ENCODE data around the gene CLPSL2. TPM values are rescaled to one million over a fixed set of nuclear protein-coding genes. Genes with fewer than 3 reads are reported as not detected.
"Not testable (repeated sequence)": the region's sequence is repeated elsewhere in the genome, so short reads cannot be mapped to it uniquely, and the experiment has no call there.

CLPSL2 gene
- total and polyA plus RNA-seq, 10 donors = not detected

- Histone ChIP-seq H3K36me3 (no peaks in the 10 kb centered on the region), H3K27me3 (replicated peaks in 1 of 7) (no peaks in the 10 kb centered on the region), H3K4me3 (peak overlapping the region; percentile 51 to 88 (median 66)), H3K4me1 (peaks cover 60 to 98% (median 91%) of the 10 kb centered on the region in 6 donors), H3K9me3 (no peaks in the 10 kb centered on the region), H3K27ac (peak overlapping the region; percentile 99 to 100 (median 100))
- peak; percentile 91 to 94 (median 93) for TF ChIP-seq POLR2A (IDR thresholded peaks at IDR 0.05)
- peak; percentile 98 to 99 (median 99) for TF ChIP-seq POLR2AphosphoS5 (IDR thresholded peaks at IDR 0.05)
- TF ChIP-seq CTCF (IDR thresholded peaks at IDR 0.05 in 8 of 11, conservative IDR thresholded peaks at IDR 0.05 in 3 of 11) = no peak
- 0 to 1% (median 1%) methylated on average over 7 to 23 of the region's 23 CpGs for WGBS, 5 donors
- intact Hi-C loops (cut with DNase I; ENCODE audit: low total_unique reads) = no loop called here
- DNase-seq = peak; percentile 100
These were observed 45.0 kb upstream of the CLPSL2 start for GRCh38 chr6:35731414-35731735.

GRCh38 chr6:35731736-35732532, 44.5 kb upstream of the CLPSL2 start:
- DNase-seq = peak; percentile 100
- Histone ChIP-seq H3K4me3 (peak overlapping the region; percentile 51 to 88 (median 66)), H3K27ac (peak overlapping the region; percentile 99 to 100 (median 100)), H3K36me3 (no peaks in the 10 kb centered on the region), H3K9me3 (no peaks in the 10 kb centered on the region), H3K27me3 (replicated peaks in 1 of 7) (no peaks in the 10 kb centered on the region), H3K4me1 (peaks cover 57 to 98% (median 91%) of the 10 kb centered on the region in 6 donors)
- intact Hi-C loops (cut with DNase I; ENCODE audit: low total_unique reads) = no loop called here
- peak in 7 of 11 experiments; percentile 3 to 66 (median 44) for TF ChIP-seq CTCF (IDR thresholded peaks at IDR 0.05 in 8 of 11, conservative IDR thresholded peaks at IDR 0.05 in 3 of 11)
- TF ChIP-seq POLR2AphosphoS5 (IDR thresholded peaks at IDR 0.05) = peak; percentile 83 to 96 (median 88)
- TF ChIP-seq POLR2A (IDR thresholded peaks at IDR 0.05) = peak; percentile 40 to 73 (median 55)
- 1 to 2% (median 1%) methylated on average over 51 to 61 of the region's 61 CpGs for WGBS, 5 donors

GRCh38 chr6:35733633-35734032, 42.8 kb upstream of the CLPSL2 start:
- 90 to 95% (median 93%) methylated on average over 8 of the region's 8 CpGs for WGBS, 5 donors
- Histone ChIP-seq H3K9me3 (no peaks in the 10 kb centered on the region), H3K4me1 (peaks cover 50 to 91% (median 83%) of the 10 kb centered on the region in 6 donors), H3K4me3 (no peak overlapping the region), H3K27me3 (replicated peaks in 1 of 7) (no peaks in the 10 kb centered on the region), H3K27ac (peak overlapping the region in 5 of 8 donors; percentile 99 to 100 (median 100)), H3K36me3 (no peaks in the 10 kb centered on the region)
- intact Hi-C loops (cut with DNase I; ENCODE audit: low total_unique reads) = no loop called here
- TF ChIP-seq POLR2AphosphoS5 (IDR thresholded peaks at IDR 0.05) (no peak), CTCF (IDR thresholded peaks at IDR 0.05 in 8 of 11, conservative IDR thresholded peaks at IDR 0.05 in 3 of 11) (no peak), POLR2A (IDR thresholded peaks at IDR 0.05) (no peak)
- DNase-seq = peak; percentile 73

- intact Hi-C loops (cut with DNase I; ENCODE audit: low total_unique reads) = not testable (repeated sequence)
These were observed 42.1 kb upstream of the CLPSL2 start for GRCh38 chr6:35734319-35734718.

More at GRCh38 chr6:35734319-35734718, 42.1 kb upstream of the CLPSL2 start:
- H3K27me3 ChIP-seq (replicated peaks in 1 of 7); H3K4me3 ChIP-seq; H3K9me3 ChIP-seq; H3K36me3 ChIP-seq: not testable (repeated sequence)
- Histone ChIP-seq H3K4me1 (peaks cover 43 to 84% (median 76%) of the 10 kb centered on the region in 6 donors), H3K27ac (peak overlapping the region in 4 of 8 donors; percentile 99 to 100 (median 100))
- WGBS, 5 donors = 96 to 98% (median 97%) methylated on average over 12 of the region's 12 CpGs
- DNase-seq = peak; percentile 74
